Measurements from ENCODE around the gene OR6C68.

Gene OR6C68

DNA sequence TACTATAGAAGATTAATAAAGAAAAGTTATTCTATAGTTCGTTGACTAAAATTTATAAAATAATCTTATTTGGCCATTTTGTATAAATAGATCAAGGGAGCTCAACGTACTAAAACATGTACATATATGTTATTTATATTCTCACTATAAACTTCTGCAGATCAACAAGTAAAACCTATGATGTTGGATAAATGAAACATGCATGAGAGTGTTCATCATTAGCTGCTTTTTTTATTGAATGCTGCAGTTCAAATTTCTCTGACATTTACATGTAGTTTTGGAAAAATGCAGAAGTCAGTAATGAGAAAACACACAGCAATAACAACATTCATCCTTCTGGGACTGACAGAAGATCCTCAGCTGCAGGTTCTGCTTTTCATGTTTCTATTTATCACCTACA, at the start of gene OR6C68:
Gene OR6C68, plus strand, starts transcription at position 301 of the 400 bp plus-strand sequence. Its CDS starts 0 bp downstream, at position 301.
- TF ChIP-seq GATA2 (IDR thresholded peaks at IDR 0.05; ENCODE audit: low read depth, low read length) (no peak), GATA3 (IDR thresholded peaks at IDR 0.05; ENCODE audit: low read depth, low read length) (no peak)

DNA sequence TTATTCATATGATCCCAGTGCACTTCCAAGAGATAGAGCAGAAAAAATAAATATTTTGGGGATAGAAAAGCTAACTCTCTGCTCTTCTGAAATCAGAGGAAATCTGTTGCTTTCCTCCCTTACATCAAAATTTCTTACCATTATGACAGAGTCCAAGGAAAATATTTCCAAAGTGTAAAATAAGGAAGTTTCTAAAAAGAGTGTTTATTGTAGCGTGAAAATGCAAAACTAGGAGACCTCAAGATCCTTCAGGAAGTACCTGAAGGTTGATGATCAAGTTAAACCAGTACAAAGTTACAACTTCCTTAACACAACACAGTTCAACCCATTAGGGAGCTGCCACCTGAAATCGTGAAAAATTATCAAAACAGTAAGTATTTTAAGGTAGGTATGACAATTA, 48.4 kb upstream of the OR6C68 start, which contains the start of gene OR6C2:
Gene OR6C2, plus strand, starts transcription at position 301 of the 400 bp plus-strand sequence. CDS start 8,138 bp downstream, outside the sequence.
- TF ChIP-seq GATA2 (IDR thresholded peaks at IDR 0.05; ENCODE audit: low read depth, low read length), result no peak
- TF ChIP-seq GATA3 (IDR thresholded peaks at IDR 0.05; ENCODE audit: low read depth, low read length), result no peak

DNA sequence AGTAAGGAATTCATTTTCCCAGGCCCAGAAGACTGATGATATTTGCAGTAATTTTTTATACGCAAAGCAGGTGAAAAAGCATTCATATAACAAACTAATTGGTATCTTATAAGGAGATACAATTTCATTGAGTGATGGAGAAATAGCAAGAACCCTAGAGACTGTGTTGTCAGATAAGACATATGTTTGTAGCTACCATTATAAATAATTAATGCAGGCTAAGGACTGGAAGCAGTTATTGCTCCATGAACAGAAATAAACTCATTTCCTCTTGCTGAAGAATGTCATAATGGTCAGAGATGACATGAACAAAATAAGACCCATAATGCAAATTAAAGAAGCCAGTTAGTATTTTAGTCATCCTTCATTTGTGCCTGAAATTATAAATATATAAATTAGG, 46.8 kb upstream of the OR6C68 start:
- TF ChIP-seq GATA3 (IDR thresholded peaks at IDR 0.05; ENCODE audit: low read depth, low read length) (no peak), GATA2 (IDR thresholded peaks at IDR 0.05; ENCODE audit: low read depth, low read length) (no peak)

DNA sequence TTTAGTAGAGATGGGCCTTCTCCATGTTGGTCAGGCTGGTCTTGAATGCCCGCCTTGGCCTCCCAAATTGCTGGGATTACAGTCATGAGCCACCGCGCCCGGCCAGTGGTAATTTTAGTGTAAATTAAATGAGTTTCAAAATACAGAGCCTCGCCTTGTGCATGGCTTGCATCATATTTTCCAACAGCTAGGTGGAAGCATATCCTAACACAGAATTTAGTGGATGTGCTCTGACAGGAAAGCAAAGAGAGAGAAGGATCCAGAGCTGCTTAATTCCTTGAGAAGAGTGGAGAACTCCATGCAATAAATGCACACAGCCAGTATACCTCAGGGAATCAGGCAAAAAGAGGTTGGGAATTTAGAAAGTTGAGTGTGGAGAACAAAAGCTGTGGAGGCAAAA, 45.9 kb upstream of the OR6C68 start:
- TF ChIP-seq GATA3 (IDR thresholded peaks at IDR 0.05; ENCODE audit: low read depth, low read length) (no peak), GATA2 (IDR thresholded peaks at IDR 0.05; ENCODE audit: low read depth, low read length) (no peak)

DNA sequence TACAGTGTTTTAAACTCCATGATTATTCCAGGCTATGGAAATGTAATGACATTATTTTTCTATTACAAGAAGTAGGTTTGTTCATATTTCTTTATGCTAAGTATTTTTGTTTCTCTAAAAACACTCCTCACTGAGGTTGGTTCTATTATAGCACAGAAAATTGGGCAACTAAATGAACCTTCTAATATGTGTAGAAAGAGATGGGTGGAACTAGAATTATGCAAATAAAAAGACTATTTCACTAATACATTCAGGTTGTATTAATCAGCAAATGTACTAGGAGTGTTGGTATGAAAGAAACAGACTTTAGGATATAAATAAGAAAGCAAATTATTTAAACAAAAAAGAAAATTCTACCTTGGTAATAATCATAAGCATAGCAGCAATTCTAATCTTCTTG, 43.4 kb upstream of the OR6C68 start:
- no peak for TF ChIP-seq GATA2 (IDR thresholded peaks at IDR 0.05; ENCODE audit: low read depth, low read length)
- TF ChIP-seq GATA3 (IDR thresholded peaks at IDR 0.05; ENCODE audit: low read depth, low read length), result no peak

DNA sequence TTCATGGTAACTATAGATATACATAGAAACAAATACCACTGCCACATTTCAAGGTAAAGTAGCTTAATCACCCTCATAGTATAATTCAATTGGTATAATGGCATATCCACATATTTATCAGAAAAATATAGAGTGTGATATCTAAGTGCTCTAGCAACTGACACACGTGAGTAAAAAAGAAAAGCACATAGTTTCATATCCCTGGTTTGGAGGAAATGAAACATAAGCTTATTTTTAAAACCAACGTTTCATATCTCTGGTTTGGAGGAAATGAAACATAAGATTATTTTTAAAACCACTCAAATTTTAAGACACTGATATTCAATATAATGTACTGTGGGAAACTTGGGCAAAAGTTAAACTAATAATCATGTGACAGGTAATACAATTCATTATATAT, 24.3 kb upstream of the OR6C68 start:
- TF ChIP-seq GATA2 (IDR thresholded peaks at IDR 0.05; ENCODE audit: low read depth, low read length) (no peak), GATA3 (IDR thresholded peaks at IDR 0.05; ENCODE audit: low read depth, low read length) (no peak)

DNA sequence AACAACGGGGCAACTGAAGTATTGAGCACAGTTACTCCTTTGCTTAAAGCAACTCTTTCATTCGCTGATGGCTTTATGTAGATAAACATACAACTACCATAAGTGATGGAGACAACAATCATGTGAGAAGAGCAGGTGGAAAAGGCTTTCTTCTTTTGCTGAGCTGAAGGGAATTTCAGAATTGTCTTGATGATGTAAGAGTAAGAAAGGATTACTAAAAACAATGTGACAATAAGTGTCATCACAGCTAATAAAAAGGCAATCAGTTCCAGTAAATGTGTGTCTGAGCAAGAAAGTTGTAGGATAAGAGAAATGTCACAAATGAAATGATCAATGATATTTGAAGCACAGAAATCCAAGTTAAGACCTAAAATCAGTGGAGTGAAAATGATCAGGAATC, 22.9 kb upstream of the OR6C68 start:
- TF ChIP-seq GATA3 (IDR thresholded peaks at IDR 0.05; ENCODE audit: low read depth, low read length) (no peak), GATA2 (IDR thresholded peaks at IDR 0.05; ENCODE audit: low read depth, low read length) (no peak)

DNA sequence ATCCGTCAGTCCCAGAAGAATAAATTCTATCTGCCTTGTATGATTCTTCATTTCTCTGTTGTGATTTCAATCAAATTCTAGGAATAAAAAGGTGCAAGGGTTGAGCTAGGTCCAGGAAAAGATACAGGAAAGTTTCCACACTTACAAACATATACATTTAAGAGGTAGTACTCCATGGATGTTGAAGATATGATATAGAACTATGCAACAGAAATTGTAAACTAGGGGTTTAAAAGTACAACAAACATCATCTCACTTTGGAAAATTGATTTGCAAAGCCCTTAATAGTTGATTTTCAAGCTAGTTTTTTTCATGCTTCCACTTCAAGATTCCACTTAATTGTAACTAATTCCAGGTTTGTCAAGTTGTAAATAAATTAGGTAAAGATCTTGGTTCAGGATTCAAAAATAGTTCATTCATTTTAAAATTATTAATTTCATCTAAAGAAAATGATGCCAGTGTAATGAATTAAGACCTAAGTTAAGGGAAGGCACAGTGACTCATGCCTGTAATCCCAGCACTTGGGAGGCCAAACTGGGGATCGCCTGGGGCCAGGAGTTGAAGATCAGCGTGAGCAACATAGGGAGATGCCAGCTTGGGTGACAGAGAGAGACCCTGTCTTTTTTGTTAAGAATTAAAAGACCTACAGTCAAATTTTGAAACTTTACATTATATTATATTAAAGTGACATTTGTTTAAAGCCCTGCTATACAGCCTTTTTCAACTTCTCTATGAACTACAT, 21.9 kb upstream of the OR6C68 start, which contains the start of gene OR6C70:
Gene OR6C70, minus strand, starts transcription at position 51 of the 742 bp plus-strand sequence. Its CDS starts 0 bp downstream, at position 51.
- TF ChIP-seq GATA3 (IDR thresholded peaks at IDR 0.05; ENCODE audit: low read depth, low read length) (no peak), GATA2 (IDR thresholded peaks at IDR 0.05; ENCODE audit: low read depth, low read length) (no peak)

DNA sequence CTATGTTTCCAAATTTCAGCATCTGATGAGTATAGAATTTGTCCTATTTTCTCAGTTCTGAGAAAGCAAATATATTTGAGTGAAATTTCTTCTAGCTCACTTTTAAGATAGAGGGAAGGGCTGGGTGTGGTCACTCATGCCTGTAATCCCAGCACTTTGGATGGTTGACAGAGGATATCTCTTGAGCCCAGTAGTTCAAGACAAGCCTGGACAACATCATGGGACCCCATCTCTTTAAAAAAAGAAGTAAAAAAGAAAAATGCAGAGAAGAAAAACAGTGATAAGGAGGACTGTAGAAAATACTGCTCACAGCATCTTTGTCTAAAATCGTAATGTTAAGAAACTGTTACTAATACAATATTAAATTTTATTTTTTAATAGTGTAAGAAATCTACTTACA, 19.9 kb upstream of the OR6C68 start:
- TF ChIP-seq GATA3 (IDR thresholded peaks at IDR 0.05; ENCODE audit: low read depth, low read length) (no peak), GATA2 (IDR thresholded peaks at IDR 0.05; ENCODE audit: low read depth, low read length) (no peak)

DNA sequence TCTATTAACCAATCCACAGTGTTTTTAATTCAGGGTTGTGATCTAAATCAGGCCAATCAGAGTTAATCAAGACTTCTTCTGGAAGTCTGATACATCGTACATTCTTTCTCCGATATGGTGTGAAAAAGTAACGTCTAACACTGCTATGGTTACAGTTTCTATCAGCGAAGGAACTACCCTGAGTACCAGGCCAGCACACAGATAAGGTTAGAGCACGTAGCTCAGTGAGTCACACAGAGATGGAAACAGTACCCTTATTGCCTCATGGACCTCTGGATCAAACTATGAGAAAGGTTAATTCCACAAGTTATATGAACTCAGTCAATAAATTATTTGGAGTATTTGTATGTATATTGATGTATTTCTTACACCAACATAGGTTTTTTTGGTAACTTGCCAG, 3.3 kb downstream of the OR6C68 start:
- TF ChIP-seq GATA2 (IDR thresholded peaks at IDR 0.05; ENCODE audit: low read depth, low read length) (no peak), GATA3 (IDR thresholded peaks at IDR 0.05; ENCODE audit: low read depth, low read length) (no peak)

DNA sequence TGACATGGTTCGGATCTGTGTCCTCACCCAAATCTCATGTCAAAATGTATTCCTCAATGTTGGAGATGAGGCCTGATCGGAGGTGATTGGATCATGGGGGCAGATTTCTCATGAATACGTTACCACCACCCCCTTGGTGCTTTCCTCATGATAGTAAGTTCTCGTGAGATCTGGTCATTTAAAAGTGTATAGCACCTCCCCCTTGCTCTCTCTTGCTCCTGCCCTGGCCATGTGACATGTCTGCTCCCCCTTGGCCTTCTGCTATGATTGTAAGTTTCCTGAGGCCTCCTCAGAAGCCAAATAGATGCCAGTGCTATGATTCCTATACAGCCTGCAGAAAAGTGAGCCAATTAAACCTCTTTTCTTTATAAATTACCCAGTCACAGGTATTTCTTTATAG, 7.1 kb downstream of the OR6C68 start:
- TF ChIP-seq GATA3 (IDR thresholded peaks at IDR 0.05; ENCODE audit: low read depth, low read length), result no peak
- TF ChIP-seq GATA2 (IDR thresholded peaks at IDR 0.05; ENCODE audit: low read depth, low read length), result no peak

DNA sequence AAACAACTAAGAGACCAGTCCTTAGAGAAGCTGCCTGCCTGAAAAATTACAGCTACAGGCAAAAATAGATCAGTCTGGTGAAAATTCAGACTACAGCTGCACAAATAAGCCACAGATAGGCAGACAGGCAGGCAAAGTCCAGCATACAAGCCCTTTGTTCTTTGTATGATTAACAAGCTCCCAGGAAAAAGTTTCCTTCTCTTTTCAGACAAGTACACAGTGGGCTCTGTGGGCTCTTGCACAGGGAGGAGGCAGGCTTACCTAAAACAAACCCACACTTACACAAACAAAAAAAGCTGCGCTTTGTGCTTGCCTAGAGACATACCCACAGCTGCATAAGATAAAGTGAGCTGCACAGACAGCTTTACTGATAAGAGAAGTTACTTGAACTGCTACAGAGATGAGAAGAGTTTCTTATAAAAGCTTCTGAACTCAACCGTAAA, 7.7 kb downstream of the OR6C68 start:
- TF ChIP-seq GATA2 (IDR thresholded peaks at IDR 0.05; ENCODE audit: low read depth, low read length) (no peak), GATA3 (IDR thresholded peaks at IDR 0.05; ENCODE audit: low read depth, low read length) (no peak)

DNA sequence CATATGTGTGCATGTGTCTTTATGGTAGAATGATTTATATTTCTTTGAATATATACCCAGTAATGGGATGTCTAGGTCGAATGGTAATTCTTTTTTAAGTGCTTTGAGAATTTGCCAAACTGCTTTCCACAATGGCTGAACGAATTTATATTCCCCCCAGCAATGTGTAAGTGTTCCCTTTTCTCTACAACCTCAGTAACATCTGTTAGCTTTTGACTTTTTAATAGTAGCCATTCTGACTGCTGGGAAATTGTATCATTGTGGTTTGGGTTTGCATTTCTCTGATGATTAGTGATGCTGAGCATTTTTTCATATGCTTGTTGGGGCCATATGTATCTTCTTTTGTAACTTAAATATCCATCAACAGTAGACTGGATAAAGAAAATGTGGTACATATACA, 9.4 kb downstream of the OR6C68 start:
- TF ChIP-seq GATA2 (IDR thresholded peaks at IDR 0.05; ENCODE audit: low read depth, low read length) (no peak), GATA3 (IDR thresholded peaks at IDR 0.05; ENCODE audit: low read depth, low read length) (no peak)

DNA sequence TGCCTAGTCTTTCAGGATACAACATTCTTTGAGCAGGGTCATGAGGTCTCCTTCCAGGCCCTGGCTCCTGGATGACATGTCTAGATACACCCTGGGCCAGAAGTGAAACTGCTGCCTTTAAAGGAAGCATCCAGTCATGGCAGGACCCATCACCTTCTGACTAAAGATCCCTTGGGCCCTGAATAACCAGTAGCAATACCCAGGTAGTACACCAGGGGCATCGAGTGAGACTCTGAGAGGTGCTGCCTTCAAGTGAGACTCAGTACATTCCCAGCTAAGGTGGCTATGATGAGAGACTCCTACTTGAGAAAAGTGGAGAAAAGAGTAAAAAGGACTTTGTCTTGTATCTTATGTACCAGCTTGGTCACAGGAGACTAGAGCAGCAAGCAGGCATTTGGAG, 23.5 kb downstream of the OR6C68 start:
- TF ChIP-seq GATA3 (IDR thresholded peaks at IDR 0.05; ENCODE audit: low read depth, low read length), result no peak
- TF ChIP-seq GATA2 (IDR thresholded peaks at IDR 0.05; ENCODE audit: low read depth, low read length), result no peak

DNA sequence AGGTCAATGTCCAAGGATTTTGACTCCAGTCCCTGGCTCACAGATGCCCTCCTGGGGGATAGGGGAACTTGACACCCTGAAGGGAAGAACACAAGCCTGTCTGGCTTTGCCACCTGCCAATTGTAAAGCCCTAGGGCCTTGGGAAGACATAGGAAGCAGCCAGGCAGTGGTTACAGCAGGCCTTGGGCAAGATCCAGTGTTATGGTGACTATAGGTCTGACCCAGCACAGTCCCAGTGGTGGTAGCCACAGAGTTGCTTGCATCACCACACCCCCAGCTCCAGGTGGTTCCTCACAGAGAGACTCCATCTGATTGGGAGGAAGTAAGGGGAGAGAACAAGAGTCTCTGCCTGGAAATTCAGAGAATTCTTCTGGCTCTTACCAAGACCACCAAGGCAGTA, 24.2 kb downstream of the OR6C68 start:
- TF ChIP-seq GATA3 (IDR thresholded peaks at IDR 0.05; ENCODE audit: low read depth, low read length) (no peak), GATA2 (IDR thresholded peaks at IDR 0.05; ENCODE audit: low read depth, low read length) (no peak)
